Omental fat pad (tissue), 4 donors: ENCODE data around the gene ASH1L. TPM values are rescaled to one million over a fixed set of nuclear protein-coding genes. Genes with fewer than 3 reads are reported as not detected.
"Not testable (repeated sequence)": the region's sequence is repeated elsewhere in the genome, so short reads cannot be mapped to it uniquely, and the experiment has no call there.

Experiments used
- ATAC-seq: fragments of 150-250 bp; one replicate; pipeline ENCODE4 v1.9.1; 2016; ENCODE audit warnings: mild to moderate bottlenecking, moderate library complexity; ENCODE audit not compliant: low FRiP score
- DNase-seq: peaks from one replicate; pipeline ENCODE4 v3.0.0-alpha.2; 2019; ENCODE audit warnings: low spot score
- total RNA-seq, 4 donors: library from RNA; depleted of rRNA; stranded (reverse); fragments of >200 nt; gene quantifications; one replicate each; pipeline ENCODE4 v1.1.0, GENCODE V29; 2016
- TF ChIP-seq, protein P1 (sequence below), 3 donors: fragments of 450-650 bp; IDR thresholded peaks; one replicate each; pipeline ENCODE4 v1.5.1; 2016 to 2017; ENCODE audit warnings: antibody characterized with exemption in 3 of 3, mild to moderate bottlenecking in 3 of 3, moderate library complexity in 2 of 3

ASH1L gene
- 10 to 100 TPM; 60.8 to 72.2 (median 65.6) TPM for total RNA-seq

DNA sequence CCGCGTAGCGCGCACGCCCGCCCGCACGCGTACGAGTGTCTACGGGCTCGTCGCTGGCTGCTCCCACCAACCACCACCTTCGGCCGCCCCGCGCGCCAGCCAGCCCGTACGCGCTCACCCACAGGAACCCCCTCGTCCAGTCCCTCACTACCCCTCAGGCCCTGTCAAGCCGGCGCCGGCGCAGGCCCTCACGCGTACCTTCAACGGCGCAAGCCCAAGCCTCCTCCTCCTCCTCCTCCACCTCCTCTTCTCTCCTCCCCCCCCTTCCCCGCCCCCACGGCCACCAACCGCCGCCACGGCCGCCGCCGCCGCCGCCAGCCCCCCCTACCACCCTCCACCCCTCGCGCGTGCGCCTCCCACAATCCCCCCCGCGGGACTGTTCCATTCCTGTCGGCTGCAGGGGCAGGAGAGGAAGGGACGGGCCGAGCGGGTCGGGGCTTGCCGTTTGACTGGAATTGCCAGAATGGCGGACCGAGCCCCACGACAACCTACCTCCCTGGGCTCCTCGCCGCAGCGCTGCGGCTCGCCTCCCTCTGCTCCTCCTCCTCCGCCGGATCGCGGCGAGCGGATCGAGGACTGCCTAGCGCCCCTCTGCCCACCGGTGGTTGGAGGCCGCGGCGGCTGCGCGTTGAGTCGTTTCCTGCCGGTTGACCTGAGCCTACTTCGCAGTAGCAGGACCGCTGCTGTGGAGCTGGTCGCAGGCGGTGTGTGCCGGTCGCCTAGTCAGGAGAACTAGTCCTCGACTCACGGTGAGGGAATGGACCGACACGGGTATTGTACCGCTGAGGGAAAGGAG is at the start of gene ASH1L:
Gene ASH1L, minus strand, starts transcription at position 223 of the 796 bp plus-strand sequence. CDS start 41,284 bp downstream, outside the sequence.
- peak; percentile 93 for ATAC-seq
- TF ChIP-seq, protein P1, sequence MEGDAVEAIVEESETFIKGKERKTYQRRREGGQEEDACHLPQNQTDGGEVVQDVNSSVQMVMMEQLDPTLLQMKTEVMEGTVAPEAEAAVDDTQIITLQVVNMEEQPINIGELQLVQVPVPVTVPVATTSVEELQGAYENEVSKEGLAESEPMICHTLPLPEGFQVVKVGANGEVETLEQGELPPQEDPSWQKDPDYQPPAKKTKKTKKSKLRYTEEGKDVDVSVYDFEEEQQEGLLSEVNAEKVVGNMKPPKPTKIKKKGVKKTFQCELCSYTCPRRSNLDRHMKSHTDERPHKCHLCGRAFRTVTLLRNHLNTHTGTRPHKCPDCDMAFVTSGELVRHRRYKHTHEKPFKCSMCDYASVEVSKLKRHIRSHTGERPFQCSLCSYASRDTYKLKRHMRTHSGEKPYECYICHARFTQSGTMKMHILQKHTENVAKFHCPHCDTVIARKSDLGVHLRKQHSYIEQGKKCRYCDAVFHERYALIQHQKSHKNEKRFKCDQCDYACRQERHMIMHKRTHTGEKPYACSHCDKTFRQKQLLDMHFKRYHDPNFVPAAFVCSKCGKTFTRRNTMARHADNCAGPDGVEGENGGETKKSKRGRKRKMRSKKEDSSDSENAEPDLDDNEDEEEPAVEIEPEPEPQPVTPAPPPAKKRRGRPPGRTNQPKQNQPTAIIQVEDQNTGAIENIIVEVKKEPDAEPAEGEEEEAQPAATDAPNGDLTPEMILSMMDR (IDR thresholded peaks at IDR 0.05), result no peak
- DNase-seq, result peak; percentile 69

- DNase-seq, result not testable (repeated sequence)
- peak; percentile 33 for ATAC-seq
These were observed 47.6 kb upstream of the ASH1L start for GRCh38 chr1:155610257-155610647.

DNA sequence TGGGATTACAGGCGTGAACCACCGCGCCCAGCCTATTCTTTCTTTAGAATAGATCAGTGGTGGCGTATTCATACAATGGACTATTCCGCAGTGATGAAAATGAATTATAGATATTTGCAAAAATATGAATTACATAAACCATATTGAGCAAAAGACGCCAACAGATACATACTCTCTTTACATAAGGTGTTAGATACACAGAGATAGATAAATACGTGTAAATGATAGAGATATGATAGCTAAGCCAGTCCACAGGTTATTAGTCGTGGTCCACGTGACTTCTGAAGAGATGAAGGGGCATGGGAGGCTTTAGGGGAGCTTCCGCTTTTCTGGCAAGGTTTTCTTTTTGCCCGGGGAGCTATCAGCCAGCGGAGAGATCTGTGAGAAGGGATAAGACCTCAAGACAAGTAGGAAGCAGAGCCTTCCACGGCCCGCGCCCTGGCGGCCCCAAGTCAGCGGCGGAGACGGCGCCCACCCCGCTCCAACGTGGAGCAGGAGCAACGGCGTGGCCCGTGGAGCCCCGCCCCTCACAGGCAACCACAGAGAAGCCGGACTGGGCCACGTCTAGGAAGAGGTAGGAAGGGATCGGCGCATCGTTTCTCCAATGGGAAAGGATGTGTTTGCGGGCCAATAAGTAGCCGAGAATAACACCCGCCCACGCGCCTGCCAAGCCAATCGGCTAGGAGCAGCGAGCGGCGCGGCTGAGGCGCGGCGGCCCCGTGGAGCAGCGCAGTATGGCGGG is 47.1 kb upstream of the ASH1L start, which contains the start of gene MSTO1:
Gene MSTO1, plus strand, starts transcription at position 704 of the 742 bp plus-strand sequence. Its CDS starts 31 bp downstream, at position 735.
- peak; percentile 98 for ATAC-seq
- DNase-seq, result peak; percentile 96
- TF ChIP-seq, protein P1 (IDR thresholded peaks at IDR 0.05), result no peak

- TF ChIP-seq, protein P1 (IDR thresholded peaks at IDR 0.05), result no peak
- ATAC-seq (no peak), DNase-seq (no peak)
These were observed 46.3 kb upstream of the ASH1L start for GRCh38 chr1:155608888-155609225.

GRCh38 chr1:155607708-155608107 is 45.1 kb upstream of the ASH1L start:
- ATAC-seq (no peak), DNase-seq (no peak)
- TF ChIP-seq, protein P1 (IDR thresholded peaks at IDR 0.05), result no peak

- ATAC-seq, DNase-seq: not testable (repeated sequence)
These were observed 37.4 kb upstream of the ASH1L start for GRCh38 chr1:155599828-155600572.

DNA sequence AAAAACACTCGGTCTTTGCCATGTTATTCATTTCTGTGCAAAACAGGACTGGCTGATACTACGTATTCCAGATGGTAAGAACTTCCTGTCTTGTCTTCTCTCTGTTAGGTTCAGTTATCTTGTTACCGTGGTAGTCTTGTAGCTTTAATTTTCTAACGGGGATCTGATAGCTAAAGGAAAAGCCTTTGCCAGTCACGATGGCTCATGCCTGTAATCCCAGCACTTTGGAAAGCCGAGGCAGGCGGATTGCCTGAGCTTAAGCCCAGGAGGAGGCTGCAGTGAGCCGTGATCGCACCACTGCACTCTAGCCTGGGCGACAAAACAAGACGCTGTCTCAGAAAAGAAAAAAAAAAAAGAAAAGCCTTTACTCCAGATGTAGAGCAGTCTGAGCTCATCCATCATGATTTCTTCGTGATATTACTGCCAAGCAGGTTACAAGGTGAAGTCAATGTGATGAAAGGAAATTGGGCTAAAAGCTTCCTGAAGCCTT is 36.3 kb upstream of the ASH1L start:
- TF ChIP-seq, protein P1 (IDR thresholded peaks at IDR 0.05), result no peak
- no peak for DNase-seq
- ATAC-seq, result no peak
